GM18520 (cell line): ENCODE data around the gene PLA2G4E.

Source experiments
- ATAC-seq: cut with Tn5 transposase; IDR thresholded peaks from one replicate; pipeline ENCODE4 v1.9.1; 2021; ENCODE audit not compliant: unreplicated experiment

Gene PLA2G4E

DNA sequence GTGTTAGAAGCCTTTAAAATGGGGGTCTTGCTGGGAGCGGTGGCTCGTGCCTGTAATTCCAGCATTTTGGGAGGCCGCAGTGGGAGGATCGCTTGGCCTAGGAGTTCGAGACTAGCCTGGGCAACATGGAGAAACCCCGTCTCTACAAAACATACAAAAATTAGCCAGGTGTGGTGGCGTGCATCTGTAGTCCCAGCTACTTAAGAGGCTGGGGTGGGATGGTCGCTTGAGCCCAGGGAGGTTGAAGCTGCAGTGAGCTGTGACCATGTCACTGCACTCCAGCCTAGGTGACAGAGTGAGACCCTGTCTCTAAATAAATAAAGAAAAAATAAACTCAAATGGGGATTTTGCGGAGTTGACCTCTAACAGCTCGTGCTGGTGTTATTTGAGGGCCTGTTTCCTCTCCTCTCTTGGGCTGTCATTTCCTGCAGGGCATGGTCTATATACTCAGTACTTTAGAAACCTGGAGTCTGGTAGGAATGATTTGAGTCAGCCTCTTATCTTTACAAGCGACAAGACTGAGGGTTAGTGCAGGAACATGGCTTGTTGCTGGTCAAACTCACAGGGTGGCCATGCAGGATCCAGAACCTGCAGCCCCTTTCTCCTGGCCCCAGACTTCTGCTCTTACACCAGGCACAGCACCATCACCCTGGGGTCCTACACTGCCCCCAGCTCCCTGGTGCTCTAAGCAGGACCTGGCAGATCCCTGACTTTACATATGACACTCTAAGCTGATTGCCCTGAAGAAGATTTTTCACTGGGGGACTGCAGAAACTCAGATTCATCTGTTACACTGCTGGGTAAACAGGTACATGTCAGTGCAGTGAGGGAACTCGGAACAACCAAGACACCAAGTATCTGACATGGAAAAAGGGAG is 63.6 kb downstream of the PLA2G4E start:
- ATAC-seq = no peak

DNA sequence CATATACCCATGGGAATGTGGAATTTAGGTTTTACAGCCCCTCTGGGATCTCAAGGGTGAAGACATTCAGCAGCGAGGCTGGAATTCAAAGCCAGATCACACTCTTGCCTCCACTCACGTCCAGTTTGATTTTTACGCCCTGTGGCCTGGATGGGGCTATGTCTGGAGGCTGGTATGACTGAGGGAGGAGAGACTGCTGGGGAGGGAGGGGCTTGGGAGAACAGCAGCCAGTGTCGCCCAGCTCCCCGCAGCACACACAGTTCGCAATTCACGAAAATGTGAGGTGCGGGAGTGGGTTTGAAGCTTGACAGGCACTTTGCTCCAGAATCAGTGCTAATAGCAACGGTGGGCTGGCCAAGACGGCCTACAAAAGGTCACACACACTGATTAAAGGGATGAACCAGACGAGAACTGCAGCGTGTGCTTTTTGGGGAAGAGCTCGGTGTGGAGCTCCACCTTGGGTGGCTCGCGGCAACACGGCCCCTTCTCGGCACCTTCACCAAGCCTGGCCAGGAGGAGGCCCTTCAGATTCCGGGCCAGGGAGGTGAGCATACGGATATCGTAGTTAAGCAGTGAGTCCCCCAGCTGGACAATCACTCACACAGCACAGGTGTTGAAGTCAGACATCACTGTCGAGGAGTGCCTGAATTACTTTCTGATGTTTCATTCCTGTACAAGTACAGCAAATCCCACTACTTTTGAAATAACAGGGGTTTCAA is 64.9 kb downstream of the PLA2G4E start:
- no peak for ATAC-seq

DNA sequence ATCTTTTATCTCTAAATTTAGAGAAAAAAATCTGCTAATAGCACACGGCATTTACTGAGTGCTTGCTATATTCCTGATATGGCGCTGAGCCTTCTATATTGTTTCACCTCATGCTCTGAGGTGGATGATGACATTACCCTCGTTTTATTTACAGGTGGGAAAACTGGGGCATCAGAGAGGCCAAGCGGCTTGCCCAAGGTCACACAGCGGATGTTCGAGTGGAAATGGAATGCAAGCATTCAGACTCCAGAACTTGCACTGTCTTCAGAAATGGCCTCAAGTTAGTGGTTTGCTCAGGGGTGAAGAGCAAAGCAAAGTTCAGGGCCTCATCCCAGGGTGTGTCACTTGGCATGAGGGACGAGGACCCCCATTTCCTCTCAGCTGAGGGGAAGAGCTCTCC is 65.7 kb downstream of the PLA2G4E start:
- no peak for ATAC-seq

DNA sequence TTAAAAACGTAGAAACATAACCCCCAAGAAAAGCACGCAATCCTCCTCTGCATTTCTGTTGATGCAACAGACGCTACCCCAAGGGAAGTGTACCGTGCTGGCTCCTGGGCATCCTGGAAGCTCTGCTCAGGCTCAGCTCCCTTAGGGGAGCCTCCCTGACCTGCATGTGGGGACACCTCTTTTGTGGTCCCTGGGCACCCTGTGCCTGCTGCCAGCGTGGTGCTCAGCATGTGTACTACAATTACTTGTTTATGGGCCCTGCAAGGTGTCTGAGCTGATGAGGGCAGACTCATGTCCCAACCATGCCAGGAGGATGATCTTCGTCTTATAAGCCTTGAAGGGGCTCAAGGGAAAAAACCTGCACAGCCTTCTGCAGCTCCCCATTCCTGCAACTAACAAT is 66.8 kb downstream of the PLA2G4E start:
- ATAC-seq = no peak

DNA sequence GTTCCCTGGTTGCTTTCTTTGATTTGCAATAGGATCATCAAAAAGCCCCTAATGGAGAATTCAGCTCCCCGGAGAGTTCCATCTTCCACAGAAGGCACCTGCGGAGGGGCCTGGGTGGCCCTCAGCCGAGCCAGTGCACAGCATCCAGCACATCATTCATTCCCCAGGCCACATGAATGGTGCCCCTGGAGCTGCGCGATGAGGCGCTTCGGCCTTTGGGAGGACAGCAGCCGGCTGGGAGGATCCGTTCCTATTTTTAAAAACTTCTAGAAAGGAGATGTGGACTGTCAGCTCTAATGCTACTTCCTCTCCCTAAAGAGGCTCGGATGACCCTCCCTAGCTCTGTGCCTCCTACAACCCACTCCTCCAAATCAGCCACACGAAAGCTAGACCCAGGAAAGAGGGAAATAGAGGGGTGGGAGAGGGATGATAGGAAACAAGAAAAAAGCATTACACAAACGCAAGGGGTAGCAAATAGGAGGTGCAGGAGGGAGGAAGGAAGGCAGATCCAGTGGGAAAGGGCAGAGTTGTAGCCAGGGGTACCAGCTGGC is 68.8 kb downstream of the PLA2G4E start:
- ATAC-seq = no peak

DNA sequence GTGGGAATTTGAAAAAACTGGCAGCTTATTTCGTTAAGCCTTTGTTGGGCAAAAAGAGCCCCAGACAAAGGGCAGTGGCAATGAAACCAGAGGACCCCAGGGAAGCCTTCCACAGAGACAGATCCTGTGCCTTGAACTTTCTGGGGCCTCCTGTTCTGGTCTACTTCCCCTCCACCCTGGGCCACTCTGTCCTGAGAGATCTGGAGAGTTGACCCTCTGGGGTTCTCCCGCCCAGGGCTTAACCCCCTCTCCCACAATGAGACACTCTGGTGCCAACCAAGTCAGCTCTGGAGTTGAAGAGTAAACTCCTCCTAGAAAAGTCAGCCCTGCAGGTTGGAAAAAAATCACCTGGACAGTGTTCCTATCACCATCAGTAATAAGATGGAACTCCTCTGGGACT is 69.3 kb downstream of the PLA2G4E start:
- ATAC-seq = no peak

DNA sequence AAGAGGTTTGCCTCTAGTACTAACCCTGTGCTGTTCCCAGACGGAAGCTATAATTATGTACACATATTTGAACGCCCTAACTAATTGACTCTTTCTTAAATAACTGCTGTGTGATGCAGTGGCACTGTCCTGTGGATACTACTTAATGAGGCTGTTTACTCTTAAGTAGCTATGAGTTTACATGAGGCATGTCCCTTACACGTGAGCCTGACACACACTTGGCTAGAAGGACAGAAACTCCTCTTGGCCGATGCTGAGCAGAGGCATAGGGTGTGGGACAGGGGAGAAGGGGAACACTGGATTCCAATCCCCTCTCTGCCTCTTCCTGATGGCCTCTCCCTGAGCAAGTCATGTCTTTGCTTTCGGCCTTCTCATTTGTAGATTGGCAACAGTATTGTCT is 70.4 kb downstream of the PLA2G4E start:
- ATAC-seq = no peak

DNA sequence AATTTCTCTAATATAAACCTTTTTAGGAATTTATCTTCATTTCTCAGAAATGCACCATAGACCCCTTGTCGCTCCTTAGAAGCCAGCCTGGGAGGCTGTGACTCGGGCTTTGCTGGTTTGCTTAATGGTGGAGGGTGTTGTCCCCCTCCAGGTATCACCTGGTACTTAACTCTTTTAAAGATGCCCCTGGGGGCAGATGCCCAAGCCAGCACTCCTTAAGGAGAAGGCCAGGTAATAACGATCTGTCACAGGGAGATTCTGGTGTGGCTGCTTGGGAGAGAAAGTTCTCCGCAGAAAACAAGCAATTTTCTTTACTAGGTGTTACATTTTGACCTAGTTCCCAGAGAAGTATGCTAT is 70.7 kb downstream of the PLA2G4E start:
- no peak for ATAC-seq

DNA sequence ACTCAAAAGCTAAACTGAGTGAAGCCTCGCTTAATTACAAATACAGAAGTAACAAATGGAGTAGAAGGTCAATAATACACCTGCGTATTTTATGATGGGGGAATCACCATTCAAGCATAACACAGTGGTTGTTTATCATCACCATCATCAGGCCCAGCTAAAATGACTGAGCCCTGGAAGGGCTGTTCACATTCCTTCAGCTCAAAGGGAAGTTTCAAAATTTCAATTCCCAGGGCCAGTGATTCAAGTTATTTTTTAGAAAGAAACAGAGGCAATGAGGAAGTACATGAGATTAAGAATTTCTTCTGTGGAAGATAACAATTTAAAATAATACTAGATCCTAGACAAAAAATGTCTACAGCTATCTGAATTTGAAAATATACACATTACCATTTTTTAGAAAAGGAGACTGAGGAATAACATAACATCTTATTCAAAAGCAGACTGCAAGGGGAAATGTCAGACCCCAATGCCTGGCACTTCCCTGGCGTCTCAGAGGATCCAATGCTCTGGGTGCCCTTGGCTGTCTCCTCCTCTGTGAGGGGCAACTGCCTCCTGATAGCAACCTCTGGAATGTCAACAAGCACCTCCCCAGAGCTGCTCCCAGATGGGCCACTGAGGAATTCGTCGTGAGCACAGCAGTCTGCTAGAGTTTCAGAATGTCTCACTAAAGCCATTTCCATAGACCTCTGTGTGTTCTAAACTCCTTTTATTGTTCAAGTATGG is 71.3 kb downstream of the PLA2G4E start:
- ATAC-seq = no peak

DNA sequence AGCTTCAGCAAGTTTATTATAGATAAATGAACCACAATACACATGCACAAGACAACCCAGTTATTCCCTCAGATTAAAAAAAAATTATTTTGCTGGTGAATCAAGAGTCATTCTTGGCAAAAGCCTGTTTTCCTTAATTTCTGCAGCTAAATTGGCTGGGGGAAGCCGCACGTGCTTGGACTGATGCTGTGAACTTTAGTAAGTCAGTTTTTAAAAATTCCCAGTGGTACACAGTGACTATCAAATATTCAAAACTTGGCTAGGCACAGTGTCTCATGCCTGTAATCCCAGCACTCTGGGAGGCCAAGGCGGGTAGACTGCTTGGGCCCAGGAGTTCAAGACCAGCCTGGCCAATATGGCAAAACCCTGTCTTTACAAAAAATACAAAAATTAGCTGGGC is 72.4 kb downstream of the PLA2G4E start:
- no peak for ATAC-seq

DNA sequence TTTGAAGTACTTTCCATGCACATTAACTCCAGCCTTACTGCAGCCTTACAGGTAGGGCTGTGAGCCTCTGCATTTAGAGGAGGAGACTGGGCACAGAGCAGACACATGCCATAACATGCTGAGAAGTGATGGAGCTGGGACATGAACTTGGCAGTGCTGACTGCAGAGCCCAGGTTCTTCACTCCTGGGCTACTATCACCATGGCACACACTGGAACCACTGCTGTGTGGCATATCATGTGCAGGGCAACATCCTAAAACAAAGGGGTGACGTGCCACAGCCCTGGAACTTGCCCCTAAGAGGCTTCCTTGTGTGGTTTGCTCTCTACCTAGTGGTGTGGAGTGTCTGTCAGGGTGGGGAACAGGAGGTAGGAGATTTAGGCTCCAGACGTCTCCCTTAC is 73.9 kb downstream of the PLA2G4E start:
- ATAC-seq = no peak

DNA sequence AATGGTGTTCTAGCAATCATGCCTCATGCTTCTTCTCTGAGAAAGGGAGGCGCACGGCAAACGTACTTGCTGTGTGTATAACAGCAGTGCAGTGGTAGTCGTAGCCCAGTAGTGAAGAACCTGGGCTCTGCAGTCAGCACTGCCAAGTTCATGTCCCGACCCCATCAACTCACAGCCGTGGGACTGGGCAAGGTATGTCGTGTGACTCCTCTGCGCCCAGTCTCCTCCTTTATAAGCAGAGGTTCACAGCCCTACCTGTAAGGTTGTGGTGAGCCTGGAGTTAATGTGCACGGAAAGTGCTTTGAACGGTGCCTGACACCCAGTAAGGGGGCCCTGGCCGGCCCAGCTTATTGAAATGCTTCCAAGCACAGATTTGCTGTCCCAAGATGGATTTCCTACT is 75.1 kb downstream of the PLA2G4E start:
- no peak for ATAC-seq

DNA sequence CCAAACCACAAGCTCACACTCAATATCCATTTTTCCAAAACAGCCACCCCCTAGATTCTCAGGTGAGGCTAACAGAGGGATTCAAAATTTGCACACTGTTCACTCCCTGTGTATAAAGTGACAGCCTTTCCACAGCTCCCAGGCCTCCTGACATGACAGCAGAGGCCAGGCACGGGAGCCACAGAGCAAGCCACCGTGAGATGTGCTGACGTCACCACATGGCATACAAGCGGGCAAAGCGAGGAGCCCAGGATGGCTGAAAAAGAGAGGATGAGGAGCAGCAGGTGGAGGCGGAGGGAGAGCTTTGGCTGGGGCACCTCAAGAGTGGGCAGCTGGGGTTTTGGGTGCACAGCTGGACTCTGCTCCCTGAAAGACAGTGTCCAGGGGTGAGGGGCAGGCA is 75.6 kb downstream of the PLA2G4E start:
- no peak for ATAC-seq

DNA sequence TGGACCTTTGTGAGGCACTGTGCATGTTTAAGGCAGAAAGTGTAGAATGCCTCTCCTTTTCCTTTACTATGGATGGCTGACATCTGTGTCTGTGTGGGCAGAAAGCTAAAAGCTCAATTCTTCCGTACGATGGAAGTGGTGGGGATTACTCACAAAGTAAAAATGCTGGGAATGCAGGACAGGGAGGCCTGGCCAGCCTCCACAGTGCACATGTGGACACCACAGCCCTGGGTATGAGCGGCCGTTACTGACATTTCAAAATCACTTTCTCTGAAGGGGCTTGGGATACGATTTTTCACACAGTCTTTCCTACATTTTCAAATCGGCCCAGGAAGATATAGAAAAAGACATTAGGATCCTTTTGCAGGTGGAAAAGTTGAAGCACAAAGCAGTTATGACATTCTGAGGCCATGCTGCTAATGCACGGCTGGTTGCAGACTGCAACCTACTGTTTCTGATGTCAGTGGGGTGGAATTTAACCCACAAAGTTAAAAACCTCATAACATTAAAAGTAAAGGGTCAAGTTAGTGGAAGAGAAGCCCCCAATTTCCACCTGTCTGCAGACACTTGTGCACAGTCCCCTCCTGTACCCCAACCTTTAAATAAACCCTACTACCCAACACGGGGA is 76.4 kb downstream of the PLA2G4E start:
- no peak for ATAC-seq

DNA sequence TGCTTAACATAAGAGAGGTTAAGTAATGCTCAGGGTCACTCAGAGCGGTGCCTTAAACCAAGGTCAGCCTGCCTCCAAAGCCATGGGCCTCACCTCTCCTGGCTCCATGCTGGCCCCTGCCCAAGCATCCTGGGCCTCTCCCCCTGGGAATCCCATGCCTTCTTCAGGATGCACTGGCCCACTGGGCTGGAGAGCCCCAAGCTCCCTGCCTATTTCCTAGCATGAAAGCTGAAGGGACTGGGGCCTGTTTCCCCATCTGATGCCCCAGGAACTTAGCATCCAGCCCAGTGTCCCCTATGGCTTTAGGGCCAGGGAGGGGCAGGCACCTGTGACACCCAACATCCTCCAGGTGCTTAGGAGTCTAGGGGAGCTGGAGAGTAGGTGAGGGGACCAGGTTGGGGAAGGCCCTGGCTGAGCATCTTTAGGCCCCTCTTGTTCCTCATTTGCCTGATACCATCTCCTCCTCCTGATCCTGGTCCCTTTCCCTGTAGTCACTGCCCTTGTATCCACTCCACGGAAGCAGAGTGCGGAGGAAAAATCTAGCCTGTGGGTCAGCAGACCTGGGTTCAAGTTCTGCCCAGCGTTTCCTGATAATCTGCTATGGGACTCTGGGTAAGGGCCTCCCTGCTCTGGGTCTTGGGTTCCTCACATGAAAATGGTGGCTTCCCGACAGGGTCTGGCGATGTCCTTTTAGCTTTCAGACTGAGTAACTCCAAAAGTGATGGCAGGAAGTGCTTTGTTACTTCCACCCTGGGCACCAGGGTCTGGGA is 77.1 kb downstream of the PLA2G4E start:
- no peak for ATAC-seq

DNA sequence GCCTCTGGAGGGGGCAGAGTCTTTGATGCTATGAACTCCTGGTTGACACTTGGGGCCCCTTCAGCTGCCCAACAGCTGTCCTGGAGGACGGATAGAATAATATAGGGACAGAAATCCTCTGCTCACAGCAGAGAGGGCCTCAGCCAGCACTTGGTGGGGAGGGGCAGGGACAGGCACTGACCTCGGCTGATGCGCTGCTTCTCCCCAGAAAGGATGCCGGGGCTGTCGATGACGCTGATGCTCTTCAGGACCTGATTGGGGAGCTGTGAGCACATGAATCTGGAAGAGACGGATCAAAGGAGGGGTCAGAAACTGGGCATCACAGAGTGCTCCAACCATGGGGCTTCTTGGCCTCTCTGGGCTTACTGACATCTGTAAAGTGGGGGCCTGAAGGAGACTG is 78.0 kb downstream of the PLA2G4E start:
- no peak for ATAC-seq

DNA sequence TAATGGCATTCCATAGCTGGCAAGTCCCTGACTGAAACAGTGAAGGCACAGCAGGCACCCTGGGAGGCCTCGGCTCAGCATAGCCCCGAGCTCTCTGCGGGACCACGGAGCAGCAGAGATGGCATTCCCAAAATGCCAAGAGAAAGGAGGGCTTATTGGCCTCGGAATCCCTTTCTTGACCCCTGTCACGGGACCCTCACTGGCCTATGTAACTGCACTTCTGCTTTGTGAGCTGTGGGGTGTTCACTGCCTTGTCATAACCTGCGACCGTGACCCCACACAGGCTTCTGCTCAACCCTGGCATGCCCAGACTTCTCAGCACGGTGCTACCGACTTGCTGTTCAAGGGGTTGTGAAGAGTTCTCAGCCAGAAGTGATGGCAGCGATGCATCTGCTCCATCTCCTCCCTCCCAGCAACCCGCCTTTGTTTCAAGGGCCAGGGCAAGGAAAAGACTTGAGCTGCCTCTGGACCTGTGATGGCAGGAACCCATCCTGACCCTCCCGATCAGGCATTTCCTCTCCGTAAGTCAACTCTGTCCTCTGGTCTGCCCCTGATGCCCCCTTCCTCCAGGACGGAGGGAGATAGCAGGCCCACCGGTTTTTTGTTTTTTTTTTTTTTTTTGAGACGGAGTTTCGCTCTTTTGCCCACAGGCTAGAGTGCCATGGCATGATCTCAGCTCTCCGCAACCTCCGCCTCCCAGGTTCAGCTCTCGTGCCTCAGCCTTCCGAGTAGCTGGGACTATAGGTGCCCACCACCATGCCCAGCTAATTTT is 79.0 kb downstream of the PLA2G4E start:
- no peak for ATAC-seq

DNA sequence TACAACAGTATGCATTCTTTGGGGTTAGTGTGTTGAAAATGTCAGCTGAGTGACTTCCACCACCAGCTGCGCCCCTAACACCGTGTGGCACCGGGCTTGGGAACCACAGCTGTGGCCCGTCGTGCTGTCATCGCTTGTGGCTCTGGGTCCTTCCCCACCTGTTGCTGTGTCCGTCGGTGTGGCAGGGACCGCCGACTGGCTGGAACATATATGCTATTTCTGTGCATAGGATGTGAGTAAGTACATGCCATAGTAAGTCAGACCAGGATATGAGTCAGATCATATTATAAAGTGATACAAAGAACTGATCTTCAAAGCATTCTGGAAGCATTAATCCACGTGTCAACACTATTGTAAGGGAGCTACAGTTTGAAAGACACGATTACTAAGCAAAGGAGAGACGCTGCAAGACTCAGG is 80.4 kb downstream of the PLA2G4E start:
- ATAC-seq = no peak

DNA sequence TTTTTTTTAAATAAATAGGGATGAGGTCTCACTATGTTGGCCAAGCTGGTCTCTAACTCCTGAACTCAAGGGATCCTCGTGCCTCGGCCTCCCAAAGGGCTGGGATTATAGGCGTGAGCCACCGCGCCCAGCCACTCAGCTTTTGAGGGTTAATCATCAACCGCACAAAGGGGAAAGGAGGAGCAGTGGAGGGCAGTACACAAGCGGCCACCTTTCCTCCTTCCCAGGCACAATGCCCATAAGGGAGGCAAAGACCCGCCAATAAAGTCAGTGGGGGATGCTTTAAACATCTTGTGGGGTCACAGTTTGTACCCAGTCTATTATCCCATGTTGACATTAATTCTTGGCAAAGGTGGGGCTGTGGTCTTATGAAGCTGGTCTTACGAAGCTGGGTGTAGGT is 80.9 kb downstream of the PLA2G4E start:
- ATAC-seq = no peak

DNA sequence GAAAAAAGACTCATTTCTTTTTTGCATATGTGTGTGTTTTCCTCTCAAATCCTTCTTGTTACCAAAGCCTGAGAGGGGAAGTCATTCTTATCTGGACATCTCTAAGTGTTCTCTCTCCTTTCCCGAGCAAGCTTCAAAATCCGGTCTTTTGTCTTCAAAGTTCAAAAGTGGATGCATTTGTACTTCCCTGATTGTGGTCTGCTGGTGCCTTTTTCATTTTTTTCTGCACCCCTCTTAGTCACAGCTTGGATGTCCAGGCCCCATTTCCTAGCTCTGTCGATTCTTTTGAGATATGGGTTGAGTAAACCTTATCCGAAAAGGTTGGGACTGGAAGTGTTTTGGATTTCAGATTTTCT is 83.3 kb downstream of the PLA2G4E start:
- no peak for ATAC-seq
